A549 (cell line): Measurements from ENCODE around the gene GNB1L. TPM values are rescaled to one million over a fixed set of nuclear protein-coding genes. Genes with fewer than 3 reads are reported as not detected.

Experiments
- ATAC-seq, 2 experiments: fragments of 200-7000 bp in 1 of 2; fragments of >200 bp in 1 of 2; cut with Nextera tagmentation in 1 of 2; cut with Tn5 transposase in 1 of 2; 3 replicates each; pipeline versions ENCODE4 v1.8.0 to v1.9.1; 2018 to 2020; ENCODE audit warnings: mild to moderate bottlenecking in 1 of 2, moderate library complexity in 1 of 2
- CTCF ChIA-PET: fragments of 300-600 bp; sonication (Branson Sonifier 250); formaldehyde crosslinking; extraction: SDS; loops from one replicate; lab custom pipeline; 2021; ENCODE audit warnings: antibody characterized with exemption, inconsistent platforms; lab: Yijun Ruan, JAX
- POLR2A ChIA-PET: fragments of 350-600 bp; formaldehyde crosslinking; extraction: SDS; loops from one replicate; lab custom pipeline; 2021; ENCODE audit warnings: antibody characterized with exemption, inconsistent platforms; lab: Yijun Ruan, JAX
- DNase-seq, 2 experiments: peaks; one replicate each; pipeline versions ENCODE4 v3.0.0 to v3.0.0-alpha.2; 2011 to 2016; ENCODE audit warnings: low read depth in 1 of 2, low spot score in 1 of 2
- FAIRE-seq: peaks from 2 replicates; lab custom pipeline; 2011; peaks lifted over from hg19 to GRCh38; lab: Jason Lieb, UNC
- H3K27ac ChIP-seq, 2 experiments: fragments of >200 bp; sonication (Bioruptor Twin); formaldehyde crosslinking; 3 replicates each; pipeline ENCODE4 v1.5.1; 2016 to 2017
- H3K4me1 ChIP-seq: fragments of >200 bp; sonication (Bioruptor Twin); formaldehyde crosslinking; 3 replicates; pipeline ENCODE4 v1.6.1; 2016
- H3K4me2 ChIP-seq: fragments of >200 bp; sonication (Bioruptor Twin); formaldehyde crosslinking; 3 replicates; pipeline ENCODE4 v1.6.1; 2016
- H3K4me3 ChIP-seq: fragments of >200 bp; sonication (Bioruptor Twin); formaldehyde crosslinking; 3 replicates; pipeline ENCODE4 v1.5.1; 2016
- H3K9me3 ChIP-seq: fragments of >200 bp; sonication (Bioruptor Twin); formaldehyde crosslinking; 3 replicates; pipeline ENCODE4 v1.6.1; 2016
- ATOH8 ChIP-seq: fragments of 250-450 bp; sonication (Bioruptor Pico); IDR thresholded peaks from 2 replicates; pipeline ENCODE4 v1.5.0; 2020; ENCODE audit warnings: low read depth, mild to moderate bottlenecking, moderate library complexity
- BHLHE40 ChIP-seq: IDR thresholded peaks from 2 replicates; pipeline ENCODE4 v1.6.1; 2012; ENCODE audit warnings: low read depth, low read length, inconsistent platforms
- CBX8 ChIP-seq: fragments of 200-600 bp; sonication (generic); IDR thresholded peaks from 2 replicates; pipeline ENCODE4 v1.6.1; 2016
- CEBPB ChIP-seq, 2 experiments: fragments of >200 bp in 1 of 2; sonication (Bioruptor Twin) in 1 of 2; formaldehyde crosslinking in 1 of 2; IDR thresholded peaks; 2 replicates each; pipeline ENCODE4 v1.6.1; 2012 to 2016
- CHD4 ChIP-seq: fragments of 200-600 bp; sonication (generic); IDR thresholded peaks from 2 replicates; pipeline ENCODE4 v1.6.1; 2016; ENCODE audit warnings: antibody characterized with exemption, mild to moderate bottlenecking, borderline replicate concordance
- CTCF ChIP-seq: fragments of >200 bp; sonication (Bioruptor Twin); formaldehyde crosslinking; IDR thresholded peaks from 3 replicates; pipeline ENCODE4 v1.5.1; 2016
- E2F6 ChIP-seq: IDR thresholded peaks from 2 replicates; pipeline ENCODE4 v1.6.1; 2012; ENCODE audit warnings: low read depth, borderline replicate concordance
- EHF ChIP-seq: fragments of 250-450 bp; sonication (Bioruptor Pico); IDR thresholded peaks from 2 replicates; pipeline ENCODE4 v1.5.0; 2020; ENCODE audit warnings: mild to moderate bottlenecking
- EHMT2 ChIP-seq: fragments of 200-600 bp; sonication (generic); IDR thresholded peaks from 2 replicates; pipeline ENCODE4 v1.6.1; 2016; ENCODE audit warnings: antibody characterized with exemption, low read depth, mild to moderate bottlenecking, moderate library complexity
- FOSB ChIP-seq: fragments of 250-450 bp; sonication (Bioruptor Pico); IDR thresholded peaks from 2 replicates; pipeline ENCODE4 v1.5.0; 2020; ENCODE audit warnings: mild to moderate bottlenecking, moderate library complexity
- FOXS1 ChIP-seq: fragments of 250-450 bp; sonication (Bioruptor Pico); IDR thresholded peaks from 2 replicates; pipeline ENCODE4 v1.5.0; 2020; ENCODE audit warnings: mild to moderate bottlenecking, moderate library complexity
- GATA3 ChIP-seq: IDR thresholded peaks from 2 replicates; pipeline ENCODE4 v1.6.1; 2012; ENCODE audit warnings: borderline replicate concordance
- HDAC2 ChIP-seq: fragments of 200-600 bp; sonication (generic); IDR thresholded peaks from 2 replicates; pipeline ENCODE4 v1.6.1; 2016
- HOXA7 ChIP-seq: fragments of 250-450 bp; sonication (Bioruptor Pico); IDR thresholded peaks from 2 replicates; pipeline ENCODE4 v1.5.0; 2020; ENCODE audit warnings: mild to moderate bottlenecking, moderate library complexity
- MAFK ChIP-seq: fragments of 450-650 bp; IDR thresholded peaks from 2 replicates; pipeline ENCODE4 v1.6.1; 2014; ENCODE audit not compliant: partially characterized antibody
- MAZ ChIP-seq: fragments of 150-350 bp; IDR thresholded peaks from 2 replicates; pipeline ENCODE4 v1.6.1; 2014; ENCODE audit warnings: antibody characterized with exemption, low read depth, low read length, borderline replicate concordance
- NR3C1 ChIP-seq: fragments of >200 bp; sonication (Bioruptor Twin); formaldehyde crosslinking; IDR thresholded peaks from 3 replicates; pipeline ENCODE4 v1.6.1; 2017
- RAD21 ChIP-seq, 2 experiments: fragments of >200 bp in 1 of 2; sonication (Bioruptor Twin) in 1 of 2; formaldehyde crosslinking in 1 of 2; IDR thresholded peaks in 1 of 2; conservative IDR thresholded peaks in 1 of 2; 2 replicates in 1 of 2; 3 replicates in 1 of 2; pipeline ENCODE4 v1.6.1; 2012 to 2018; ENCODE audit warnings: inconsistent platforms in 1 of 2
- RARB ChIP-seq: fragments of 250-450 bp; sonication (Bioruptor Pico); IDR thresholded peaks from 2 replicates; pipeline ENCODE4 v1.8.0; 2021; ENCODE audit warnings: mild to moderate bottlenecking, moderate library complexity
- RCOR1 ChIP-seq: fragments of 150-350 bp; IDR thresholded peaks from 2 replicates; pipeline ENCODE4 v1.6.1; 2014; ENCODE audit warnings: antibody characterized with exemption, low read length, low read depth
- RFX5 ChIP-seq: fragments of 450-650 bp; IDR thresholded peaks from 2 replicates; pipeline ENCODE4 v1.7.1; 2014; ENCODE audit warnings: antibody characterized with exemption, mild to moderate bottlenecking, moderate library complexity
- SREBF2 ChIP-seq: fragments of 450-650 bp; IDR thresholded peaks from 2 replicates; pipeline ENCODE4 v1.6.1; 2014; ENCODE audit warnings: mild to moderate bottlenecking, moderate library complexity
- TP53 ChIP-seq: fragments of 250-450 bp; sonication (Bioruptor Pico); IDR thresholded peaks from 2 replicates; pipeline ENCODE4 v1.5.0; 2021; ENCODE audit warnings: mild to moderate bottlenecking, moderate library complexity
- USF2 ChIP-seq: fragments of 450-650 bp; IDR thresholded peaks from 2 replicates; pipeline ENCODE4 v1.6.1; 2014; ENCODE audit warnings: antibody characterized with exemption
- ZNF302 ChIP-seq: fragments of 250-450 bp; sonication (Bioruptor Pico); IDR thresholded peaks from 2 replicates; pipeline ENCODE4 v1.9.0; 2021; ENCODE audit warnings: inconsistent platforms, mild to moderate bottlenecking, moderate library complexity
- ZSCAN20 ChIP-seq: fragments of 250-450 bp; sonication (Bioruptor Pico); IDR thresholded peaks from 2 replicates; pipeline ENCODE4 v1.8.0; 2022; ENCODE audit warnings: mild to moderate bottlenecking, moderate library complexity
- WGBS: methylation state at CpG from one replicate; pipeline ENCODE4 v1.1.6; 2017; ENCODE audit errors: missing lambda C conversion rate; 5-methylcytosine and 5-hydroxymethylcytosine counted together
- polyA plus RNA-seq, 4 experiments: library from polyadenylated mRNA; depleted of rRNA in 3 of 4; stranded (reverse); fragments of >200 nt; fragmentation: RNase III in 1 of 4; extraction: RNeasy Plus Mini Kit Qiagen cat#74134 plus additional on column Dnase treatment in 1 of 4; gene quantifications; 2 replicates in 3 of 4; 3 replicates in 1 of 4; pipeline ENCODE4 v1.2.3, GENCODE V29; 2011 to 2017

GNB1L gene
- polyA plus RNA-seq, 2 of the 4 experiments (the other 2 are of a cell fraction): 1.8 to 10.3 TPM

- Histone ChIP-seq H3K4me1 (peaks cover 15% of the 10 kb centered on the region), H3K9me3 (no peaks in the 10 kb centered on the region), H3K27ac (peak overlapping the region in 1 of 2 experiments; percentile 77; a peak in 3 of 6 replicates), H3K4me3 (no peak overlapping the region), H3K4me2 (peak overlapping the region; percentile 69)
- no peak for TF ChIP-seq RCOR1
- no peak for TF ChIP-seq CTCF
- no peak for TF ChIP-seq CEBPB (IDR thresholded peaks at IDR 0.05)
- TF ChIP-seq ZSCAN20 (CRISPR knock-in tag): no peak
- TF ChIP-seq MAFK: no peak
- TF ChIP-seq E2F6: no peak
- TF ChIP-seq FOSB: no peak
- no peak for TF ChIP-seq HOXA7 (CRISPR knock-in tag)
- no peak for TF ChIP-seq BHLHE40
- no peak for TF ChIP-seq MAZ
- no peak for TF ChIP-seq EHF
- TF ChIP-seq ZNF302: no peak
- no peak for TF ChIP-seq ATOH8 (CRISPR knock-in tag)
- FAIRE-seq: no peak
- ChIA-PET POLR2A (no interaction called here), CTCF (no interaction called here)
- WGBS: 84% methylated on average over 4 of the region's 8 CpGs
- no peak for DNase-seq
- ATAC-seq: no peak
Measured at GRCh38 chr22:19805821-19806212, 48.9 kb downstream of the GNB1L start.

- ChIA-PET CTCF (no interaction called here), POLR2A (interaction anchor here (0.7 kb wide), 1 partner anchor 16 kb away, joined by 4 read pairs; no protein-coding TSS in a partner anchor)
- peaks cover 15% of the 10 kb centered on the region for H3K4me1 ChIP-seq
- no peak for DNase-seq
- ATAC-seq: no peak
- no peaks in the 10 kb centered on the region for H3K9me3 ChIP-seq
- H3K27ac ChIP-seq: no peak overlapping the region
- no peak overlapping the region for H3K4me2 ChIP-seq
- H3K4me3 ChIP-seq: no peak overlapping the region
- no peak for FAIRE-seq
- TF ChIP-seq RARB: no peak
- TF ChIP-seq GATA3: no peak
- TF ChIP-seq RAD21 (conservative IDR thresholded peaks at IDR 0.05 in 1 of 2, IDR thresholded peaks at IDR 0.05 in 1 of 2): no peak
- TF ChIP-seq ATOH8 (CRISPR knock-in tag): no peak
- TF ChIP-seq FOXS1 (CRISPR knock-in tag): no peak
- TF ChIP-seq ZNF302: no peak
- no peak for TF ChIP-seq MAFK
- TF ChIP-seq CHD4: no peak
- TF ChIP-seq TP53 (CRISPR knock-in tag): no peak
- no peak for TF ChIP-seq USF2
- no peak for TF ChIP-seq CBX8
- no peak for TF ChIP-seq EHMT2
- TF ChIP-seq SREBF2: no peak
- no peak for TF ChIP-seq NR3C1
- TF ChIP-seq HDAC2: no peak
- TF ChIP-seq RFX5: no peak
- 97% methylated on average over 5 of the region's 8 CpGs for WGBS
Measured at GRCh38 chr22:19803736-19804267, 50.9 kb downstream of the GNB1L start.
